Superior temporal gyrus (tissue), 1 donor: ENCODE data around the gene MTRR.

ENCODE experiments used
- DNase-seq: peaks from one replicate; pipeline ENCODE4 v3.0.0-alpha.2; 2016; ENCODE audit errors: extremely low spot score

The MTRR gene

DNA sequence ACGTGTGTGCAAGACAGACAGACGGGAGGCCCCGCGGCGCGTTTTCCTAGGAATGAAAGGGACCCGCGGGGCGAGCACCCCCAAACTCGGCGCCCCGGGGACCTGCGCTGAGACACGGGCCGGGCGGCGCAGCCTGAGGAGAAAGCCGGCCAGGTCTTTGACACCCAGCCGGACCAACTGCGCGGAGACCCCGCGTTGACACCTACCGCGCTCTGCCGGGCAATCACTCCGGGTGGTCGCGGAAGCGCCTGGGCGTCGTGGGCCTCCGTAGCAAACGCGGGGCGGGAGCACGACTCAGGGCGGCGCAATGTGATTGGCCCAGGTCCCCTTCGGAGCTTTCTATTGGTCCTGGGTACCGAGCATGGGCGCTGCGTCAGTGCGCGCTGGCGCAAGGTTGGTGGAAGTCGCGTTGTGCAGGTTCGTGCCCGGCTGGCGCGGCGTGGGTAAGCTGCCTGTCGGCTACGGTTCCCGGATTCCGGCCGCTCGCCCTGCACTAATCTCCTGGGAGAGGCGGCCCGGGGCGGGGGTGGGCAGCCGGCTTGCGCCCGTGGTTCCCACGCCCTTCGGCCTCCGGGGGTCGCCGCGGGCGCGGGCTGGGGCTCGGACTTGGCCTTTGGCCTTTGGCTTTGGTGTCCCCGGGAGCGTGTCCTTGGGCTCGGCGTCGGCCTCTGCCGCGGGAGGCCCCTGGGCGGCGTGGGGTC lies at the start of gene MTRR, which contains the start of gene FASTKD3:
TSS of gene MTRR (plus strand) at position 376 of the 701 bp plus-strand sequence. CDS start 1,647 bp downstream, outside the sequence.
TSS of gene FASTKD3 (minus strand) at position 259 of the 701 bp plus-strand sequence. CDS start 948 bp downstream, outside the sequence.
- peak; percentile 96 for DNase-seq

DNA sequence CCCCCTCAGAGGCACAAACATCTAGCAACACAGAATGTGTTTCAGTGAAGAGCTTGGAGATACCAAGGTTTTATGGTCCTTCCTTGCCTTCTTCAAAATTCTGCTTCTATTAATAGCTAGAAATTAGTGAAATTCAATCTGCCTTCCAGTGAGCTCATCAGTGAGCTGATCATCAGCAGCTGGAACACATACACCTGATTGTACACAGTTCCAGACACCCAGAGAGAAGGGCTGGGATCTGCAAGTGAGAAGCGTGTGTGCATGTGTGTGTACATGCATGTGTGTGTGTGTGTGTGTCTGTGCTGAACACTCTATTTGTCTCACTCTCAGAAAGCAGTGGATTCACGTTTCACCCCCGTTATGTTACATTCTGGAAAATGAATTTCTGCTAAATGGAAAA lies 46.5 kb upstream of the MTRR start:
- DNase-seq = no peak

DNA sequence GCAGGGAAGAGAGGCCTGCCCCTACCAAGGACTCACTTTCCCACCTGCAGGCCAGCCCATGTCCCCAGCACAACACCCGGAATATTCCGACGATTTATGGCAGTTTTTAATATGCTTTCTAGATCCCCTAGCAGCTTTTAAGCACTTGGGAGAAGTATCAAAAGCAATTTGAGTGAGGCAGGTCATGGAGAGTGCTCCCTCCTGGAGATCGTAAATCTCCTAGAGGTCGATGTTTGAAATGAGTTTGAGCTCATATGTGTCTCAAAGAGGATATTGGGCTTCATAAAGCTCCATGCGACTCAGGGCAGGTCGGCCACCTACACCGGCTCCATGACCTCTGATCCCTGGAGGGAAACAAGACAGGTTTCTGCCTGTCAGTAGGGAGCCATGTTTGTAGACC lies 45.4 kb upstream of the MTRR start:
- DNase-seq = no peak

DNA sequence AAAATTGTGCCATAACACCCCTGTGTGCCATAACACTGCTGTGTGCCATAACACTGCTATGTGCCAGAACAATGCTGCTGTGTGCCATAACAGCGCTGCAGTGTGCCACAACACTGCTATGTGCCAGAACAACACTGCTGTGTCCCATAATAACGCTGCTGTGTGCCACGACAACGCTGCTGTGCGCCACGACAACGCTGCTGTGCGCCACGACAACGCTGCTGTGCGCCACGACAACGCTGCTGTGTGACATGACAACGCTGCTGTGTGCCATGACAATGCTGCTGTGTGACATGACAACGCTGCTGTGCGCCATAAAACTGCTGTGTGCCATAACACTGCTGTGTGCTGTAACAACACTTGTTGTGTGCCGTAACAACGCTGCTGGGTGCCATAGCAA lies 44.0 kb upstream of the MTRR start:
- DNase-seq = no peak

DNA sequence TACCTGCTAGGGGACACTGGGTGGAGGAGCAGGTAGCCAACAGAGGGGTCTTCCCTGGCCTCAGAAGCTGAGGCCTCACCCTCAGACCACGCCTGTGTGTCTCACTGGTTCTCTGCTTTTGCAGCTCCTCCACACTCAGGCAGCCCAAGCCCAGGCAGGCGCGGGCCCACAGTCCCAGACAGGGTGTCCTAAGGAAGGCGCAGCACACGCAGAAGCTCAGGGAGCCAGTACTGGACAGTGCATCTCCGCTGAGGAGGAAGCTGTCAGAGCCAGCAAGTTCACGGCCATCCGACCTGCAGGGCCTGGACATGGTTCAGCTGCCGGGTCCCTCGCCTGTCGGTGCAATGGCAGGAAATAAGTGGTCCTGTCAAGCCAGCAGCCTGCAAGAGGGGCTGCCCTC lies 43.3 kb upstream of the MTRR start:
- no peak for DNase-seq

DNA sequence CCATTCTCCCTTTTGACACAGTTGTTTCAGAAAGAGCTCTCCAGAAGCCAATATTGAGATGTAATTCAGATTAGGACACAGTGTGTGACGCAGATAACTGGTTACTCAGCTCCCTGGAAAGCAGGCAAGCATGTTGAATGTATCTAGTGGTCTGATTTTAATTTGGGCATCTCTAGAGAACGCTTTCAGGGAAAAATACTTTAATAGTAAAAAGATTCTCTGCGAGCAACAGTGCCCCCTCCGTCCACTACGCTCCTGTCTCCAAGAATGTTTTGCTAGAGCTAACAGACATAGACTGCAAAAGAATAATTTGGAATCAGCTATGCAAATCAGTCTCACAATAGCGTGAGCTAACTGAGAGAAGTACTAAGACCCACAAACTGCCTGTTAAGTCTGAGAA lies 41.3 kb upstream of the MTRR start:
- DNase-seq = peak; percentile 65

DNA sequence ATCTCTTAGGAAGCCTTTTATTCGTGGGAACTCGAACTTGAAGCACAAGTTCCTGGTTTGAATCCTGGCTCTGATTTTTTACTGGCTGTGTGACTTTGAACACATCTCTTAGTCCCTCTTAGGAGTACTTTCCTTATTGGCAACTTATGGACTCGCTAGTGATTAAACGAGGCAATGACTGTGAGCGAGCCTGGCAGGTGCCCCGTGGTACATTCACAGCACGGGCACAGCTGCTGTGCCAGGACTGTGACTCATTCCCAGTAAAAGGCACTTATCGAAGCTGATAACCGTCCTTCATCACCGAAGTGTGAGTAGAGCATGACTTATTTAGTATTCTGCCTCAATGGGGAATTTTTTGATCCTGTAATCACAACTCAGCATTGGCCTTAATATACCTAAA lies 40.7 kb upstream of the MTRR start:
- no peak for DNase-seq

DNA sequence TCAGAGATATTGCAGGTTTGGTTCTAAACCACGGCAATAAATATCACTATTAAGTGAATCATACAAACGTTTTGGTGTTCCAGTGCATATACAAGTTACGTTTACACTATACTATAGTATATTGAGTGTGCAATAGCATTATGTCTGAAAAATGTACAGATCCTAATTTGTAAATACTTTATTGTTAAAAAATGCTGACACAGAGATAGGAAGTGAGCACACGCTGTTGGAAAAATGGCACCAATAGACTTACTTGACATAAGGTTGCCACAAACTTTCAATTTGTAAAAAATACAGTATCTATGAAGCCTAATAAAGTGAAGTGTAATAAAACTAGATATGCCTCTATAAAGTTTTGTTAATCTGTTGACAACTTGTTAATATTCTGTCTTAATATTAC lies 34.0 kb upstream of the MTRR start:
- DNase-seq = no peak

DNA sequence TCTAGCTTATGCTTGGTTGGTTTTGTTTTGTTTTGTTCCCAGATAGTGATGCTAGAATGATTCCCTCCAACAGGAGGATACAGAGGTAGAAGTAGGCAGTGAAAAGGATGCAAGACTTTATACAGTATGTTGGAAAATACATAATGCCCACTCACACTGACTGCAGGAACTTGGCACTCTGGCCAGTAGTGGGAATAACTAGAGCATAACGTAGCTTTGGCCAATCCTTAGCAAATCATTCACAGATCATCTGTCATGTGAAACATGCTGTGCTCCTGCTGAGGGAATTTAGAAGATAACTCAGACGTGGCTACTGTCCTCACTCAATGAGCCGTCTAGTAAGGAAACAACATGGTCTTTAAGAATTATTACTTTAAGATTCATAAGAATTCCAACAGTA lies 31.5 kb upstream of the MTRR start:
- DNase-seq = no peak

DNA sequence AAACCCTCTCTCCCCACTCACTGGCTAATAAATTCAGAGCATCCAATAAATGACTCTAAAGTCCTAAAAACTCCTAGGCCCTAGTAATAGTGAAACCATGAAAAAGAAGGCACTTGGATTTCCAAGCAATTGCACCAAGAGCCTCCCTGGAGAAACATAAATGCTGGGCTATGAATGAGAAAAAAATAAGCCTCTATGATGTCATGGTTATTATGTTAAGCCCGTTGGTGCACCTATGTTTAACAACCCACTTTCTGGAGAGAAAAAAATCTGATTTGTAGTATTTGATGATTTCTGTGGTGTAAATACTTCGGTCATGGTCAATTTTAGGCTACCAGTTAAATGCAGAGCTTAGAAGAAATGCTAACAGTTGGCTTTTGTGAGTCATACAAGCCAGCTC lies 26.4 kb upstream of the MTRR start:
- no peak for DNase-seq

DNA sequence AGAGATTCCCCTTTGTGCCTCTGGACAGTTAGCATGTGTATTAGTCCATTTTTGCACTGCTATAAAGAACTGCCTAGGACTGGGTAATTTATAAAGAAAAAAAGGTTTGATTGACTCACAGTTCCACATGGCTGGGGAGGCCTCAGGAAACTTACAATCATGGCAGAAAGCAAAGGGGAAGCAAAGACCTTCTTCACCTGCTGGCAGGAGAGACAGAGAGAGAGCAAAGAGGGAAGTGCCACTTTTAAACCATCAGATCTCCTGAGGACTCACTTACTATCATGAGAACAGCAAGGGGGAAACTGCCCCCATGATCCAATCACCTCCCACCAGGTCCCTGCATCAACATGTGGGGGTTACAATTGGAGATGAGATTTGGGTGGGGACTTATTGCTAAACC lies 24.0 kb upstream of the MTRR start:
- no peak for DNase-seq

DNA sequence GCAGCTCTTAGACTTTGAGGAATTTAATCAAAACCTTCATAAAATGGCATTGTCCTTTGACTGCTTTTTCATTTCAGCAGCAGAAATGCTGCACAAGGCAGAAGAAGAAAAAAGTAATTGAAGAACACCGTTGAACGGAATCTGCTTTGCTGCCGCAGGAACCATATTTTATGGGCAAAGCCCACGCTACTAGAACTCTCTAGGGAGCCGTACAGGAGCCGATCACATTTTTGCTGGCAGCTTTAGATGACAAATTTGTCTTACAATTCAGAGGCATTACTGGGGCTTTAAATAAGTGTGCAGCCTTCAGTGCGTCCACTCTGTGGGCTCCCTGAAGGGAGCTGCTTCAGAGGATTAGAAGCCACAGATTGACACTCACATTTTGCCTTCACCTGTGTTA lies 23.4 kb upstream of the MTRR start:
- DNase-seq = no peak

DNA sequence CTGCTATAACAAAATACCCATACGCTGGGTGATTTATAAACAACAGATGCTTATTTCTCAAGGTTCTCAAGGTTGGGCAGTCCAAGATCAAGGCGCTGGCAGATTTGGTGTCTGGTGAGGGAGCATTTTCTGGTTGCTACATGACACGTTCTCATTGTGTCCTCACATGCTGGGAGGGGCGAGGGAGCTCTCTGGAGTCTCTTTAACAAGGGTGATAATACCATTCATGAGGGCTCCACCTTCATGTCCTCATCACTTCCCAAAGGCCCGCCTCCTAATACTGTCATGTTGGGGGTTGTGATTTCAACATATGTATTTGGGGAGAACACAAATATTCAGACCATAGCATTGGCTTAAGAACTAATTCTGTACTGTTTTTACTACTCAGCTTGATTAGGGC lies 22.6 kb upstream of the MTRR start:
- DNase-seq = no peak

DNA sequence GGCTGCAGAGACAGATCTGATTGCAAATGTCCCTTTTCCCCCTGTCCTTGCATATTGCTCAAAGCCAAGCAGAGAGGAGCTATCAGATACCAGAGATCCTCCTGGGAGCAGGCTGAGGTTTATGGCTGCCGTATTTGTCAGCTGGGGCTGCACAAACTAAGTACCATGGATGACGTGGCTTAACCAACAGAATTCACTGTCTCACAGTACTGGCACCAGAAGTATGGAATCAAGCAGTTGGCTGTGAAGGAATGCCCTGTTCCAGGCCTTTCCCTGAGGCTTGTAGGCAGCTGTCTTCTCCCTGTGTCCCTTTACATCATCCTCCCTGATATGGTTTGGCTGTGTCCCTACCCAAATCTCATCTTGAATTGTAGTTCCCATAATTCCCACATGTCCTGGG lies 20.7 kb upstream of the MTRR start:
- no peak for DNase-seq

DNA sequence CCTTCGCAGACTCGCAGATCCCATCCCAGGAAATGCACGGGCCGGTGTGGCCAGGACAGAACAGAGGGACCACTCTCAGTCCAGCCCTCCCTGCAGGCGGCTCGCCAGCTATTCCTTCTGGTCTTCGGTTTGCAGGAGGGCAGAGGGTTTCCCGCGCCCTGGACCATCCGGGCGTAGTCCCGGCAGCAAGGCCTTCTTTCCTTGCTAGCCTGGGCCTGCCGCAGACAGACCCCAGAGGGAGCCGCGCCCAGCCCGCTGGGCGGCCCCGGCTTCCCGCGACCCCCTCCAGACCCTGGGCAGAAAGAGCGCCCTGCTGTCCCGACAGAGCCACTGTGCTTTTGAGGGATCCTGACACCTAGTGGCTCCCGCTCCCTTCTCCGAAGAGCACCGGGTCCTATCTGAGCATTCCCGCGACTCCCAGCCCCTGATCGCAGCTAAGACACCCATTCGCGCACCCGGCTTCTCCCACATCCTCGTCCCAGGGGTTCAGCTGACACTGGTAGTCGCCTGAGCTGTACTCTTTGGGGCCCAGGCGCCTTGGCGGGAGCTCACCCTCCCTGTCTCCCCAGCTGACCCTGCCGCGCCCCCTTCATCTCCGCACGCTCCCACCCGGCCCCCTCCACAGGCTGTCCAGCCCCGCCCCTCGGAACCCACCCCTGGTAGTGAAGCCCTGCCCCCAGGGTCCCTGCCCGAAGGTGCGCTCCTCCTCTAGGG lies 19.1 kb upstream of the MTRR start:
- no peak for DNase-seq

DNA sequence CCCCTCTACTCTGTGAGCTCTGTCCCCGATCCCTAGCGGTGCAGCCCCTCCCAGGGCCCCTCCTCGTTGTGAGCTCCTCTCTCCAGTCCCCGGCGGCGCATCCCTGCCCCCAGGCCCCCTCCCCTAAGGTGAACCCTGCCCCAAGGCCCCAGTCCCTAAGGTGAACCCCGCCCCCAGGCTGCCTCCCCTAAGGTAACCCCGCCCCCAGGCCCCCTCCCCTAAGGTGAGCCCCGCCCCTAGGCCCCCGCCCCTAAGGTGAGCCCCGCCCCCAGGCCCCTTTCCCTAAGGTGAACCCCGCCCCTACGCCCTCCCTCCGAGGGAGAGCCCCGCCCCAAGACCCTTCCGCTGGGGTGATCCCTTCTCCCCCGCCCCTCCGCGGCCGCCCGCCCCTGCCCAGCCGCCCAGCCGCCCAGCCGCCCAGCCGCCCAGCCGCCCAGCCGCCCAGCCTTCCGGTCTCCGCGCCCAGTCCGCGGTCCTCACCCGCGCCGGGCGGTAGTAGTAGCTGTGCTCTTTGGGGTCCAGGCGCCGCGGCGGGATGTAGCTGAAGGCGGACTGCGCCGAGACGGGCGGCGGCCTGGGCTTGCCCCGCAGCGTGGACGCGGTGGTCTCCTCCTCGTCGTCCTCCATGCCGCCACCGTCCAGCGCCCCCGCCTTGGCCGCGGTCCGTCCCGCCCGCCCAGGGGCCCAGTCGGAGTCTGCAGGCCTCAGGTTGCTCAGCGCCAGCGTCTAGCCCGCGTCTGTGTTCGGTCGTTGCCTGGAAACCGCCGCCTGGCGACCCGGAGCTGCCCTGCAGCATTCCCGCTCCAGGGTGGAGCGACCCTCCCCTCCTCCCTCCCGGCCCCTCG lies 18.3 kb upstream of the MTRR start, which contains the start of gene CFAP90:
TSS of gene CFAP90 (minus strand) at position 739 of the 845 bp plus-strand sequence. CDS start at position 627, 112 bp downstream.
- DNase-seq = no peak

DNA sequence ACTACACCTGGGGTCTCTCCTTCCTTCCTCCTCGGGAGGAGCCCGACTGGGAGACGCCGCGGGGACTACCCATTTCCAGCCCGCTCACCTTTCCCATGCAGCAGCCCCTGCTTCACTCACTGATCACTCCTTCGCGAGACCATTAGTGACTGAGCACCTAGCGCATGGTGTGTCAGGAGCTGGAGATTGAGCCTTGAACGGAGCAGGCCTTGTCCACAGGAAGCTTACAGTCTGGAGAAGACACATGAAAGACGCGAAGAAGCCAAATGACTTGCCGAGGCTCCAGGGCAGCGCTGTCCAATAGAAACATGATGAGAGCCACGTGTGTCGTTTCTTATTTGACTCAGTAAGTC lies 17.7 kb upstream of the MTRR start:
- no peak for DNase-seq

DNA sequence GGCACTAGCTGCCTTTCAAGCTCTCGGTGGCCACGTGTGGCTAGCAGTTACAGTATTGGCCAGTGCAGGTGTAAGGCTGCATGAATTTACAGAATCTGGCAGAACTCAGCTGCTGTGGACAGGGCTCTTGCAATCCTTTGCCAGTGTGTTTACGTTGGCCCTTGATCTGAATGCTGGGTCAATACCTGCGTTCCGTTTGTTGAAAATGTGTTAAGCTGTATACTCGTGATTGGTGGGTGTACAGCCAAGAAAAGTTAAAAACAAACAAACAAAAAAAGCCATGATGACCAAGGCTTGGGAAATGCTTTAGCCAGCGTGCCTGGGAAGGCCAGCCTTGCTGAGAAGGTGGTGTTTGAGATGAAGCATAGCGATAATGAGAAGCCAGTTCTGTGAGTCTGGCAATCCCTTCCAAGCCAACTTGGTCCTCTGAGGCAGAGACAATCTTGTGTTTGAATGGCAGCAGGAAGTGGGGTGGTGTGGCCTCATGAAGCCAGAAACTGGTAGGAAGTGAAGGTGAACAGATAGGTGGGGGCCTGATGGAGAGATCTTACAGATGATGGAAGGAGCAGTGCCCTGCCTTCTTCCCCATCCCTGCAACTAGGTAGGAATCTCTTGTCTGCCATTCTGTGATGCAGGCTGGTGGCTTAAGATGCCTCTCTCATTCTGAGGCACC lies 17.2 kb upstream of the MTRR start:
- no peak for DNase-seq

DNA sequence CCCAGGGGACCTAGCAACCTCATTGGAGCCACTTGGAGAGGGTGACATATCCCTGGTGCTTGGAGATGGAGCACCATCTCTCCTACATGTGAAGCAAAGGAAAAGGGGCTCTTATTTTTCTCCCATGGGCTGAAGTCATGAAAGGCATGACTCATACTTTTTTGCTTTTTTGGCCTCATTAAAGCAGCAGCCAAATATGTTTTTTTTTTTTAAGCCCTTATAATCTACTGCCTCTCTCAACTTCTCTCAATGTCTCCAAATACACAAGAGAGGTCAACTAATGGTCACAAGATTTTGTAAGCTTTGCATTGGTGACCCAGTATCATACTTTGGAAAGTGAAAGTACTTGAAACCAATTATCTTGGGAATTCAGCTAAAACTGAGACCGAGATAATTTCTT lies 16.4 kb upstream of the MTRR start:
- no peak for DNase-seq

DNA sequence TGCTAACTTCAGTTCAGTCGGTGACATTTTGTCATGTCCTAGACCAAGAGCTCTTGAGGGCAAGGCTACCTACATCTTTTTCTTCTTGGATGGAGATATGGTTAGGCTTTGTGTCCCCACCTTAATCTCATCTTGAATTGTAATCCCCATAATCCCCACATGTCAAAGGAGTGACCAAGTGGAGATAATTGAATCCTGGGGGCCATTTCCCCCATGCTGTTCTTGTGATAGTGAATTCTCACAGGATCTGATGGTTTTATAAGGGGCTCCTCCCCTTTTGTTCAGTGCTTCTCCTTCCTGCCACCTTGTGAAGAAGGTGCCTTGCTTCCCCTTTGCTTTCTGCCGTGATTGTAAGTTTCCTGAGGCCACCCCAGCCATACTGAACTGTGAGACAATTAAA lies 16.0 kb upstream of the MTRR start:
- DNase-seq = no peak

DNA sequence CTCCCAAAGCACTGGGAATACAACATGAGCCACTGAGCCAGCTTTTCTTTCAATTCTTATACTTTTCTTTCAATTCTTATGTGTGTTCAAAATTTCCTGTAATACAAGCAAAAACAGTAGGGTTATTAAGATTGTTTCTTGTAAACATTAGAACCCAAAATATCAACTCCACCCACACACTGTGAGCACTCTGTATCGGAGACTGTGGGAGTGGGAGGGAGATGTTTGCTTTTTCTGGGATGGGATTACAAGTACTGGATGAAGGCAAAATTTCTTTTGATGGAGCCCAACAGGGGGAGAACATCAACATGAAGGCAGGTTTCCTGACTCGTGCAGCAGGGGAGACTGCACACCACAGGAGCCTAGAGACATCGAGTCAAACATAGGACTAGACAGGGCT lies 13.3 kb upstream of the MTRR start:
- DNase-seq = no peak

DNA sequence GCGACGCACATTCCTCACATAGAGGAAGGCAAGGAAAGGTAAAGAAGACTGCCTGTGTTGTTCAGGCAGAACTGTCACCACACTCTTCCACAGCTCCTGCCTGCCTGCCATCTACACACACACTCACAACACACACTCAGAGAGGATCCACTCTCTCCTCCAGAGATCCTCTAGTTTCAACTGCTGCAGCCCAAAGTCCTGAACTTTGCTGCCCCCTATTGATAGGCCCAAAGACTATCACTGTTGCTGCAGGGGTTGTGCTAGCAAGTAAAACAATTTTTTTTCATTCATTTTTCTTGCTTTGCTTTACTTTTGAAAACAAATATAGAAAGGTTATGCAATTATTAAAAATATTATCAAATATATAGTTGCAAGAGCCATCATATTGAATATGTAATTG lies 12.1 kb upstream of the MTRR start:
- peak; percentile 89 for DNase-seq
